H1 (cell line): ENCODE measurements around the gene PLCL2. TPM values are rescaled to one million over a fixed set of nuclear protein-coding genes. Genes with fewer than 3 reads are reported as not detected.

ENCODE experiments used
- HDAC6 ChIP-seq: IDR thresholded peaks from one replicate; pipeline ENCODE4 v1.7.1; 2012; ENCODE audit warnings: low read depth, mild to moderate bottlenecking, inconsistent platforms, low read length, moderate library complexity
- ZNF274 ChIP-seq: IDR thresholded peaks from 2 replicates; pipeline ENCODE4 v1.7.0; 2012; ENCODE audit warnings: low read length, borderline replicate concordance; ENCODE audit errors: extremely low read depth
- polyA plus RNA-seq, 7 experiments: library from polyadenylated mRNA; depleted of rRNA in 3 of 7; stranded (reverse) in 5 of 7; unstranded in 2 of 7; fragments of >200 nt in 5 of 7; fragments of 200-250 nt in 2 of 7; gene quantifications; 1 replicate in 5 of 7; 2 replicates in 1 of 7; 4 replicates in 1 of 7; pipeline versions ENCODE4 v1.2.1 to v1.2.3, GENCODE V29; 2011 to 2013; ENCODE audit warnings: missing spikeins in 2 of 7, mixed read lengths in 2 of 7
- total RNA-seq: library from RNA; stranded (reverse); fragmentation: NEBNext Ultra II Directional; extraction: Animal tissue kit (Norgen Biotek cat#: 25700); gene quantifications from 2 replicates; pipeline ENCODE4 v1.2.1, GENCODE V29; 2021

PLCL2 gene
- total and polyA plus RNA-seq, 2 of the 8 experiments (the other 6 are each of a cell fraction or from before 2014, with no cell fraction given) = 3.5 to 6.8 TPM

- TF ChIP-seq HDAC6 (no peak), ZNF274 (no peak)
Measured at GRCh38 chr3:16905704-16906103, 20.9 kb downstream of the PLCL2 start (continued).
